T-helper 9 cell (primary cell): ENCODE results near the gene OBP2B.
"Not testable (repeated sequence)": the region's sequence is repeated elsewhere in the genome, so short reads cannot be mapped to it uniquely, and the experiment has no call there.

ENCODE experiments used
- DNase-seq: peaks from one replicate; pipeline ENCODE4 v3.0.0-alpha.2; 2020

OBP2B gene

DNA sequence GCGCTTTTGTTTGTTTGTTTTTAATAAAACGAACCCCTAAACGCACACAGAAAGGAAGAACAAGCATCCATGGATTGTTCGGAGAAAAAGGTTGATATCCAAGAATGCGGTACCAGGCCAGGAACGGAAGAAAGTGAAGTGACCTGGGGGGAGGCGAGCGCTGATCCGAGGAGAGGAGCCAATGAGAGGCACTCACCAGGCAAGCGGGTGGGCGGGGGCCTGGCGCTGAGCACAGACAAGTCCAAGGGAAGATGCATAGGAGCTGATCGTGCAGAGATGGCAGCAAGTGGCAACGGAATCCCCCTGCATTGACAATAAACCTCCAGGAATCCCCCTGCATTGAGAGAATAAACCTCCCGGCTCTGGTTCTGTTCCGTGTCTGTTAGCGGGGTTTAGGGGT is 8.4 kb downstream of the OBP2B start:
- no peak for DNase-seq

DNA sequence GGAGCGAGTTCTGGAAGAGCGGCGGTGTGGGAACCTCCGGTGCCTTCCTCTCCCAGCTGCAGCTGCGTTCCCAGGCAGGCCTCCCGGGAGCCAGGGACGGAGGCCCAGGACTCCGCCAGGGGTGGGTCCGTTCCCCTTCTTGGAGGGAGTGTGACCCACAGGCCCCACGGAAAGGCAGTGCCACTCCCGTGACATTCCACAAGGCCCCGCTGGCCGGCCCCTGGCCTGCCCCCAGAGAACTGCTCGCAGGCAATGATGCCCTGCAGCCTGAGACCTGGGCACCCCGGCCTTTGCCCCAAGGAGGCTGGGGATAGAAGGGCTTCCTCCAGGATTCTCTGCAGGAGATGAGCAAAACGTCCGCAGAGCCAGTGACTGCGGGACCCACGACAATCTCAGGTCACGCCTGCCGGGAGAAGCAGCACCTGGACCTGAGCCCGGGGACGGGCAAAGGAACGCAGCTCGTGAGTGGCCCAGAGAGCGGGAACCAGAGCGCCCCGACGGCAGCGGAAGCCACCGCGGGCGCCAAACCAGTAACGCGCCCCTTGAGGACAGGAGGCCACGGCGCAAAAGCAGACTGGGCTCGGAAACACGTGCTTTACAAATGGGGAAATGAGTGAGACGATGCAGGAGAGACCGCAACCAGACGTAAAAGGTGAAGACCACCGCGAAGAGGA is 9.3 kb downstream of the OBP2B start:
- DNase-seq: peak; percentile 11

DNA sequence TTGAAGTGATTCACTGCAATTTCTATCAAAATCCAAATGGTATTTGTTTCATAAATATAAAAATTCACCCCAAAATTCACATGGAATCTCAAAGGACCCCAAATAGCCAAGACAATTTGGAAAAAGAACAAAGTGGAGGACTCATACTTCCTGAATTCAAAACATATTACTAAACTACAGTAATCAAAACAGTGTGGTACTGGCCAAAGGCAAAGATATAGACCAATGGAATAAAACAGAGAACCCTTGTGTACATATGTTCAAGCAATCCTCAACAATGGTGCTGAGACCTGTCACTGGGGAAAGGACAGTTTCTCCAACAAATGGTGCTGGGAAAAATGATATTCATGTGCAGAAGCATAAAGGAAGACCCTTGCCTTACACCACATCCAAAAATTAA is 14.0 kb downstream of the OBP2B start:
- DNase-seq: no peak

DNA sequence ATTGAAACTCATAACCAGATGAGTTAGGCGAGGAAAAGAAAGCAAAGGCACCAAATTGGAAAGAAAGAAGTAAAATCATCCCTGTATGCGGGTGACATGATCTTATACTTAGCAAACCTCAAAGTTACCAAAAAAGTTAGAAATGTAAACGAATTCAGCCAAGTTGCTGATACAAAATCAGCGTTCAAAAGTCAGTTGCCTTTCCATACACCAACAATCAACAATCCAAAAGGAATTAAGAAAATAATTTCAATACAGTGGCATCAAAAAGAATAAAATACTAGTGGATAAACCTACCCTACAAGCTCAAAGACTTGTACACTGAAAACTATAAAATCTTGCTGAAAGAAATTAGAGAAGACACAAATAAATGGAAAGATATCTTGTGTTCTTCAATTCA is 14.5 kb downstream of the OBP2B start:
- DNase-seq: no peak

DNA sequence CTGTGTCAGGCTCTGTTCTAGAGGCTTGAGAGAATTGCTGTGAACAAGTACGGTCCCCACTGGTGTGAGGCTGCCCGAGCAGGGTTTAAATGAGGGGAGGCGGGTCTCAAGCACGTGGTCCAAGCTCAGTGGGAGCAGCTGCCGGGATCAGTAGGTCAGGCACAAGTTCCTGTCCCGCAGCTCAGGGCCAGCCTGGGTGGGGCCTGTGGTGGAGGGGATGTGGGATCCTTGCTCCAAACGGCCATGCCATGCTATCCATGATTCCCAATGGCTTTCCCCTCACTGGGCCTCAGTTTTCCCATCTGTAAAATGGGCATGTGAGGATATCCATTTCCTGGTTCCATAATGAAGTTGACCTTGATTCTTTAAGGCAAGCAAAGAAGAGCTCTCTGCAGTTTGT is 17.1 kb downstream of the OBP2B start:
- DNase-seq: no peak

DNA sequence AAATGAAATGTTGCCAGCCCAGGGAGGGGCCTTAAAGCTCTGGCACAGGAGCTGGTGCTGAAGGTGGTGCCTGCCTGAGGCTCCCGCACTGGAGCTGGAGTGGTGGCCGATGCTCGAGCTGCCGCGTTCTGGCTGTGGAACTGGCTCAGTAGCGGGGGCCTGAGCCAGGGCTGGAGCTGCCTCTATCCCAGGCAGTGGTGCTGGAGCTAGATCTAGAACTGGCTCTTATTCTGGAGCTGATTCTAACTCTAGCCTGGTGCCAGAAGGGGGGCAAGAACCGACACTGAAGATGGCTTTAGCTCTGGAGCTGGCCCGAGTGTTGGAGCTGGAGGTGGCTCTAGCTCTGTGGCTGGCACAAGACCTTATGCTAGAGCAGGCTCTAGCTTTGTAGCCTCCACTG is 19.2 kb downstream of the OBP2B start:
- no peak for DNase-seq

DNA sequence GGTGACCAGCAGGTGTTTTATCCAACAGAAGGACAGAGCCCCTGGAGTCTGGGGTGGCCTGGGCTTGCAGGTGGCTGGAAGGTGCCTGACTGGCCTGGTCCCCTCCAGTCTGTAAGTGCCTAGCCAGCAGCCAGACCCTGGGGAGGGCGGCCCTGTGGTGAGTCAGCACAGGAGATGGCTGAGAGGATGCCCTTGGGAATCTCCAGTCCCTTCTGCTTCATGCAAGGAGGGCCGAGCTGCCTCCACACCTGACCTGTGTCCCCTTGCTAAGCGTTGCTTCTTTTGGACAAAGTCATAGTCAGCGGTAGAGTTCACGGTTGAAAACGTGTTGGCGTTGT is 20.2 kb downstream of the OBP2B start:
- no peak for DNase-seq

DNA sequence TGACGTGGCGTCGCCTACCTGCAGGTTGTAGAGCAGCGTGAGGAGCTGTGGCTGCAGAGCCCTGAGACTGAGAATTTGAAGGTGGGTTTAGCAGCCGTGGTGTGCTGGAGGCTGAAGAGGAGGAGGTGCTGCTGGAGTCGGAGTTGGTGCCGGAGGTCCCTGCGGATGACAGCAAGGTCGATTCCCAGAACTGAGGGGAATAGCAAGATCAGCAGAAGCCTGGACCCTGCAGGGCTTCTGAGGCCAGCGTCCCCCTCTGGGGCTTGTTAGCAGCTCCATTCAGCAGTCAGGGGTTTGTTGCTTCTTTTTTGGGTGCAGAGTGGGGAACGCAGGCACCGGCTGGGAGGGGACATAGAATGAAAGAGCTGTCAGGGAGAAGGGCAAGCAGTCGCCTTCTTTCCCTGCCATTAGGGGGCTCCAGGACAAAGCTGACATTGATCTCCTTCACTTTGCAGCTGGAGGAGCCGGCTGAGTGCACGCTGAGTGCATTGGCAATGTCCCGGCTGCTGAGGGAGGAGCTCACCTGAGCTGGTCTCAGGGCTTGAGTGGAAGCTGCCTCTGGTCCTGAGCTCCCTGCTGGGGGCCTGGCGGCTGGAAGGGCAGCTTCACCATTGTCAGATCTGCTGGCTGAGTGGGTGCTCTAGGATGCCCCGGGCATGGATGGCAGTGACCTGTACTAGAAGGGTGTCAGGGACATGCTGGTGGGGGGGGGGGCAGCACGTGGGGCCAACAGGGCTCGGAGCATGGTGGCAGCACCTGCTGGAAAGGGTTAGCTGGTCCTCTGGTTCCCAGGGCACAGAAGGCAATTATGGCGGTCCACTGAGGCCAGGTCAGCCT is 20.8 kb downstream of the OBP2B start:
- no peak for DNase-seq

DNA sequence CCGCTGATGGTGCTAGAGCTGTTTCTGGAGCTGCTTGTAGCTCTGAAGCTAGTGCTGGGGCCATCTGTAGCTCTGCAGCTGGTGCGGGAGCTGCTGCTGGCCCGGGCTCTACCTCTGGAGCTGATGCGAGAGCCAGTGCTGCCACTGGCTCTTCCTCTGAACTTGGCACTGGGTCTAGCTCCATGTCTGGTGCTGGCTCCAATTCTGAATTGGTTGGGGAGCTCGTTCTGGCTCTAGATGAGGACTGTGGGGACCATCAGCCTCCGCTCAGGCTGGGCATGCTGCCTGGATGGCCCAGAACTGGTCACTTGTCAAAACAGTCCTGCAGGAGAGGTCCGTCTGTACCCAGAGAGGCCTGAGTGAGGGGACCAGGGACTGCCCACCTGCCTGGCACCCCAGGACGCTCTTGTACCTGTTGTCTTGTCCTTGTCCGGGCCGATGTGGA is 21.5 kb downstream of the OBP2B start:
- no peak for DNase-seq

DNA sequence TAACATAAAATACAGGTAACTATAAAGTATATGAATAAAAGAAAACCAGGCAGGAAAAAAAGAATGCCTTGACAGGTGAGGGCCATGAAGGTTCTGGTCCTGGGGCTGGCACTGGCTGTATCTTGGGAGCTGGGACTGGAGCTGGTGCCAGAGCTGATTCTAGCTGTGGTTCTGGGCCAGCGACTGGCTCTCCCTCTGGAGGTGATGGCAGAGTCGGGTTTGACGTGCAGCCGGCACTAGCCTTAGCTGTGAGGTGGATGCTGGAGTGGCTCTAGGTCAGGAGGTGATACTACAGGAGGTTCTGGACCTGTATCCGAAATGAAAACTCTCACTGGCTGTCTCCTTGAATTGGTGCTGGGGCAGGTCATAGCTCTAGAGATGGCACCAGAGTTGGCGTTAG is 22.3 kb downstream of the OBP2B start:
- DNase-seq: no peak

DNA sequence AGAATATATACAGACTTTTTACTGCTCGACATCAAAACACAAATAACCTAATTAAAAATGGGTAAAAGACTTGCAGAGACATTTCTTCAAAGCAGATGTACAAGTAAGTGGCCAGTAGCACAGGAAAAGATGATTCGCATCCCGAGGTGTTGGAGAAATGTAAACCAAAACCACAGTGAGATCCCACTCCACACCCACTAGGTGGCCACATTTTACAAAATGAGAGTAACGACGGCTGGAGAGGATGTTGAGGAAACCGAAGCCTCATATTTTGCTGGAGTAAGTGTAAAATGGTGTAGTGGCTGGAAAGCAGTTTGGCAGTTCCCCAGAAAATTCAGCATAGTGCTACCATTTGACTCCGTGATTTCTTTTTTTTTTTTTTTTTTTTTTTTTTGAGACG is 24.1 kb downstream of the OBP2B start:
- DNase-seq: no peak

DNA sequence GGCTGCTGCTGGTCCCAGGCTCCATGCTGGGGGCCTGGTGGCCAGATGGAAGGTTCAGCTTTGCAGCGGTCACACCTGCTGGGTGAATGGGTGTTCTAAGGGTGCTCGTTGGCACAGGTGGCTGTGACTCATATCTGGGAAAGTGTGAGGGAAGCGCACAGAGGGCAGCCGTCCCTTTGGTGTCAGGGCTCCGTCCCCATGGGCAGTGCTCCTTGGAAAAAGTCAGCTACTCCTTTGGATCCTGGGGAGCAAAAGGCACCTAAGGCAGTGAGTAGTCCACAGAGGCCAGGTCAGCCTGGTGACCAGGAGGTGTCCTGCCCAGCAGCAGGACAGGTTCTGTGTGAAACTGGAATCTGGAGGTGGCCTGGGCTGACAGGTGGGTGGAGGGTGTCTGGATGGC is 26.9 kb downstream of the OBP2B start:
- DNase-seq: no peak

DNA sequence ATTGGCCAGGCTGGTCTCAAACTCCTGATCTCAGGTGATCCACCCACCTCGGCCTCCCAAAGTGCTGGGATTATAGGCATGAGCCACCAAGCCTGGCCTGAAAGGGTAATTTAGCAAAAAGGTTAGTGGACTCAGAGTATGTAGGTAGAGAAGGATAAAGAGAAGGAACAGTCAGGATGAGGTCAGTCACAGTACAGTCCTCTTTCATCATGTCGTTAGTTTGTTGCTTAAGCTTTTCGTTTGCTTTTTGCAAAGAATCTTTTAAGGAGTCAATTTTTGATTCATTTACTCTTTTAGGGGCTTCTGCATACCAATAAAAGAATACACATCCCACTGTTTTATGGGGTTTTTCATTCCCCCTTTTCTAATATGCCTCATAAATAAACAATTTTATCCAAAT is 27.5 kb downstream of the OBP2B start:
- DNase-seq: no peak

DNA sequence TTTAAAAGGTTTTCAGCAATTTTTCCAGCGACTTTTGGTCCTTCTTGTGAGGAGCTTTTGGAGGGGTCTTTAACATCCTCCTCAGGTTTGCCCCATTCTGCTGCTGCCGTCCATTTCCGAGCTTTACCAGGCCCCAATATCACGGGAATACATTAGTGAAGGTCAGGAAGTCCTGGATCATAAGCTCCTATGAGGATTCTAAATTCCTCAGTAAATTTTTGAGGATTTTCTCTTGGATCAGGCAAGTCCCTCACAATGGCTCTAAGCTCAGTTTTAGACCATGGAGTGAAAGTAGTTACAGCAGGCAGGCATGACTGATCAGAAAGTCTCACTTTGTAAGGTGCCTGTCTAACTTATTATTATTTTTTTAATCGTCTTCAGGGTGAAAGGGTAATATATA is 28.1 kb downstream of the OBP2B start:
- DNase-seq: no peak

DNA sequence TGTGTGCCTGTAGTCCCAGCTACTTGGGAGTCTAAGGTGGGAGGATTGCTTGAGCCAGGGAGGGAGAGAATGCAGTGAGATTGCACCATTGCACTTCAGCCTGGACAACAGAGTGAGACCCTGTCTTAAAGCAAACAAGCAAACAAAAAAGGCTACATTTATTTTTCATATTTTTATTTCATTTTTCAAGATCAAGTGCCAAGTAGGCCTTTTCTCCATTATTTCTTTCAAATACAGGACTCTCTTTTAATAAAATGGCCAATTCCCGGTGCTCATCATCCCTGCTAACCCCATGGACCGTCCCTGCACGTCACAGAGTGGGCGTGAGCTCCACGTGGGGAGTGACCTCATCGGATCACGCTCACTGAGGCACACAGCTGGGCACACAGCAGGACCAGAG is 36.0 kb downstream of the OBP2B start:
- DNase-seq: no peak

DNA sequence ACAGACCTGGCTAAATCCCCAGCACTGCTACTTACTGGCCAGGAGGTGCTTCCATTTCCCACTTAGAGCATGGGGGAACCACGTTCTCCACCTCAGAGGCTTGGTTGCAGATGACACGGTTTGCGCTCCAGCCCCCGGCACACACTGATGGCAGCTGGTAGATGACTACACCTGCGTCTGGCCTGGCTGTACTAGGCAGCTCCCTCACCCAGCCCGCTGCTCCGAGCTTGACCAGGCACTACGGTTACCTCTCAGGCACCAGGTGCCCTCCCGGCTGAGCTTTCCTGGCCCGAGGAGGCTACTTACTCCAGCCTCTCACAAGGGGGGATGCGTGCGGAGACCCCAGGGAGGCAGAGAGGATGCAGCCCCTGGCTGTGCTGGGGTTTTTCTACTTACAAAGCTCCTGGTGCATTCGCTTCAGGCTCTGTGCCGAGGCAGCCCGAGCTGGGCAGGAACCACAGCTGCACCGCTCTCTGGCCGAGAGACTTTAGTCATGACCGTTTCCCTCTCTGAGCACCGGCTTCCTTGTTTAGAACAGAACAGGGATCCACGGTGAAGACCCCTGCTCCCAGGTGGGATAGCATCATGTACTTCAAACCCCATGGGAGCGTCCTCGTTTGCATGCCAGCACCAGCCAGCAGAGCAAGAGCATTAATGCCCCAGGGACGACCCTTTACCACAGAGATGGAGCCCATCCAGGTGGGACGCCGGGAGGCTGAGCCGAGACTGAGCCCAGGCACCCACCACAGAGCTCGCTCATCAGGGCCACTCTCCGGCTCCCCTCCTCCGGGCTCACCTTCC is 37.7 kb downstream of the OBP2B start:
- no peak for DNase-seq

DNA sequence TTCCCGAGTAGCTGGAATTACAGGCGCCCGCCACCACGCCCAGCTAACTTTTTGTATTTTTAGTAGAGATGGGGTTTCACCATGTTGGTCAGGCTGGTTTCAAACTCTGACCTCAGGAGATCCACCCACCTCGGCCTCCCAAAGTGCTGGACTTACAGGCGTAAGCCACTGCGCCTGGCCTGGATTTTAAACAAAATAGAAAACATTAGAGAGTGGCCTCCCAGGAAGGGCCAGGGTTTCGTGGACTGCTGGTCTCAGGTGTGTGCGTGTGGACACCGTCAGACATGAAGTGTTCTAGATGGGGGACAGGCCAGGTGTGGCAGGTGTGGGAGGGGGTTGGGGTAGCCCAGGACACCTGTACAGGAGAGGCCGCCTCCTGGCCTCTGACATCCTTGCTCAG is 38.3 kb downstream of the OBP2B start:
- no peak for DNase-seq

DNA sequence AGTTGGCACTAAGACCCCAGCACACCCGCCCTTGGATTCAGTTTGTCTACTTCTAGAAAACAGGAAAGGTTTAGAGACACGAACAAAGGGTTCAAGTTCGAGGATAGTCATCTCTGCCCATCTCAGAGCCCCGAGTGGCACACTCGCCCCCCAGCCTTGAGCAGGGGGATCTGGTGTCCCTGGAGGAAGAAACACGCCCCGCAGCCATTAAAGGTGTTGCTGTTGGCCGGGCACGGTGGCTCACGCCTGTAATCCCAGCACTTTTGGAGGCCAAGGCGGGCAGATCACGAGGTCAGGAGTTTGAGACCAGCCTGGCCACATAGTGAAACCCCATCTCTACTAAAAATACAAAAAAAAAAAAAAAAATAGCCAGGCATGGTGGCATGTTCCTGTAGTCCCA is 39.4 kb downstream of the OBP2B start:
- DNase-seq: not testable (repeated sequence)

DNA sequence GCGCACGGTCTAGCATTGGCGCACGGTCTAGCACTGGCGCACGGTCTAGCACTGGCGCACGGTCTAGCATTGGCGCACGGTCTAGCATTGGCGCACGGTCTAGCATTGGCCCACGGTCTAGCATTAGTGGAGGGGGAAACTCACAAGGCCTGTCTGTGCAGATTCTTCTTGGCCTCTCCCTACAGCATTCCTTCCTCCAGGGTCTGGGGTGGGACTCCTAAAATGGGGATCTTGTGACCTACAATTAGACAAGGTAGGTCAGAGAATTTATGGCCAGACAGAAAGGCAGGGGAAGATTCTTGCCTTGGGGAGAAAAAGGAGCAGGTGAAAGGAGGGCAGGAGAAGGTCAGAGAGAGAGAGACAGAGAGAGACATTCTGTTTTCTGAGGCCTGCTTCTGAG is 39.9 kb downstream of the OBP2B start:
- no peak for DNase-seq

DNA sequence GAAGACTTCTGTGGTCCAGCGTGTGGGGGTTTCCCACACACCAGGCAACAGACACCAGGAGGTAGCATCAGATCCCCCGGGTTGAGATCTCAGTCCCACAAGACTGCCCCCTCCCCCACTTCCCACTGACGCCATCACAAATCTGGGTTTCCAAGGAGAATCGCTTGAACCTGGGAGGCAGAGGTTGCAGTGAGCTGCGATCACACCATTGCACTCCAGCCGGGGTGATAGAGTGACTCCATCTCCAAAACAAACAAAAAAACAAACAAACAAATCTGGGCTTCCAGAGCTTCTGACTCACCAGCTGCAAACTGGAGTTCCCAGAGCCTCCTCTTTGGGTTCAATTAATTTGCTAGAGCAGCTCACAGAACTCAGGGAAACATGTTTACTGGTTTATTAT is 40.6 kb downstream of the OBP2B start:
- DNase-seq: no peak

DNA sequence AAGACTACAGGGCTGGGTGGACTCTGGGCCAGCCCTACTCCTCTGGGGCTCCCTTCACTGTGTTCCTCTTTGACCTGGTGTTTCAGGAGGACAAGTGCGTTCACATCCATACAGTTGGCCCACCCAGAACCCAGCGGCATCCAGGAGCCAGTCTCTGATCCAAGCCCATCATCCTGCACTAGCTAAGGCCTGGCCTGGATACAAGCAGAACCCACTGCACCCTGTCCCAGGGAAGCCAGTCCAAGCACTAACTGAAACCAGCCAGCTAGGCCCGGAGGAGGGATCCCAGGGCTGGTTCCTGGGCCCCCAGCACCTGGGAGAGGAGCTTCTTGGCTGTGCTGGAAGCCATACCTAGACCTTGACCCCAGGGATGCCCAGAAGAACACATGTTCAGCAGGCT is 41.3 kb downstream of the OBP2B start:
- no peak for DNase-seq

DNA sequence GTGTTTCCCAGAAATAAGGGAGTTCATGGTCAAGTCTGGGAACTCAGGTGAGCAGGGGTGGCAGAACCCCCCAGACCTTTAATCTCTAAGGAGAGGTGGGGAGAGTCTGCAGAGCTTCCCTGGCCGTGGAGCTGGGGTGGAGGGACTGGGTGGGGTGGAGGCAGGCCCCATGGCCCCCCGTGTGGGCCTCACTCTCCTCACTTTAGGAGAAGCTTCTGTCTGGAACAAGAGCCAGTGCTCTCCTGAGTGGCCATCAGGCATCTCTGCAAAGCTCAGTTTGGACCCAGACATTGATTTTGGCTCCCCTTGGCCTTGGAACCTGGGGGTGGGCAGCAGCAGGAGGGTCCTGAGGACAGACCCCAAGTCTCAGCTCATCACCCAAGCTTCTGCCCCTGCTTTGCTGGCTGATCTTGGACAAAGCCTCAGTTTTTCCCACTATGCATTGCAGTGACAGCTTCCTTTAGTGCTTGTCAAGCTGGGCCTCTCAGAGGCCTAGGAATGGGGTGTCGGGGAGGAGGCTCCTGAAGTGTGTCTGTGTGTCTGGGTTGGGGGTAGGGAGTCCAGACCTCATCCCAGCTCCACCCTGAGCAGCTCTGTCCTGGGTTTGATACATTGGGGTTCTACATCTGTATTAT is 41.8 kb downstream of the OBP2B start:
- no peak for DNase-seq

DNA sequence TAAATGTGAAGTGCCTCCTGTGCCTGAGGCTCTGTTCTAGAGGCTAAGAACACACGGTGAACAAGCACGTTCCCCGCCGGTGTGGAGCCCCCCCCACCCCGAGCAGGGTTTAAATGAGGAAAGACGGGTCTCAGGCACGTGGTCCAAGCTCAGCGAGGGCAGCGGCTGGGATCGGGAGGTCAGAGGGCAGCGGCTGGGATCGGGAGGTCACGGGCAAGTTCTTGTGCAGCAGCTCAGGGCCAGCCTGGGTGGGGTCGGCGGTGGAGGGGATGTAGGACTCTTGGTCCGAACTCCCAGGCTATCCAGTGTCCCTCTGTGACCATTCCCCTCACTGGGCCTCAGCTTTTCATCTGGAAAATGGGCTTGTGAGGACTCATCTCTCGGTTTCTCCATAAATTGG is 42.7 kb downstream of the OBP2B start:
- DNase-seq: no peak

DNA sequence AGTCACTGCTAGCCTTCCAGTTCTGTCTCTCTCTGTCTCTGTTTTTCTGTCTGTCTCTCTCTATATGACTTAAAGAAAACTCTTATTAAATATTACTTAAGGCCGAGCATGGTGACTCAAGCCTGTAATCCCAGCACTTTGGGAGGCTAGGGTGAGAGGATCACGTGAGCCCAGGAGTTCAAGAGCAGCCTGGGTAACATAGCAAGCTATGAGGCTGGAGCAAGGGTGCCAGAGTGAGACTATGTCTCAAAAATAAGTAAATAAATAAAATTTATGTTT is 43.7 kb downstream of the OBP2B start:
- no peak for DNase-seq
